PC-3 (cell line): ENCODE data around the gene GRB2. TPM values are rescaled to one million over a fixed set of nuclear protein-coding genes. Genes with fewer than 3 reads are reported as not detected.
A peak's percentile ranks its signal among the peaks of the same experiment; 100 is the strongest.
"Not testable (repeated sequence)": the region's sequence is repeated elsewhere in the genome, so short reads cannot be mapped to it uniquely, and the experiment has no call there.

Experiments
- ATAC-seq: fragments of 200-7000 bp; cut with Tn5 transposase; 2 replicates; pipeline ENCODE4 v1.9.1; 2020; ENCODE audit warnings: mild to moderate bottlenecking, moderate library complexity
- BruUV-seq: library from RNA; stranded (reverse); fragments of 400-500 nt; replicated peaks from 2 replicates; lab custom pipeline; 2021; lab: Mats Ljungman, UMichigan
- CTCF ChIA-PET: fragments of 300-600 bp; sonication (Branson Sonifier 250); formaldehyde crosslinking; loops from one replicate; lab custom pipeline; 2022; ENCODE audit warnings: antibody characterized with exemption; lab: Charles Lee
- POLR2A ChIA-PET: fragments of 300-600 bp; sonication (Branson Sonifier 250); formaldehyde crosslinking; loops from one replicate; lab custom pipeline; 2022; ENCODE audit warnings: antibody characterized with exemption; ENCODE audit not compliant: unreplicated experiment; lab: Charles Lee
- DNase-seq: peaks from one replicate; pipeline ENCODE4 v3.0.0-alpha.2; 2015
- H2AFZ ChIP-seq: fragments of 300-600 bp; sonication (generic); 2 replicates; pipeline ENCODE4 v1.6.0; 2016; ENCODE audit warnings: antibody characterized with exemption, low read length
- H3F3A ChIP-seq: fragments of 300-600 bp; sonication (generic); one replicate; pipeline ENCODE4 v1.6.0; 2017; ENCODE audit warnings: antibody characterized with exemption, low read length, control low read depth, mild to moderate bottlenecking; ENCODE audit not compliant: unreplicated experiment
- H3K27ac ChIP-seq: fragments of 300-600 bp; sonication (generic); 2 replicates; pipeline ENCODE4 v1.5.1; 2016; ENCODE audit warnings: mild to moderate bottlenecking, low read length
- H3K27me3 ChIP-seq: fragments of 300-600 bp; sonication (generic); 2 replicates; pipeline ENCODE4 v1.6.1; 2016; ENCODE audit warnings: low read length, mixed read lengths
- H3K36me3 ChIP-seq: fragments of 300-600 bp; sonication (generic); 2 replicates; pipeline ENCODE4 v1.6.1; 2016; ENCODE audit warnings: low read depth, mixed run types, low read length, mixed read lengths
- H3K4me1 ChIP-seq: fragments of 300-600 bp; sonication (generic); 2 replicates; pipeline ENCODE4 v1.5.1; 2016; ENCODE audit warnings: low read length; ENCODE audit not compliant: insufficient read depth
- H3K4me2 ChIP-seq: fragments of 300-600 bp; sonication (generic); 2 replicates; pipeline ENCODE4 v1.6.0; 2016; ENCODE audit warnings: low read length
- H3K4me3 ChIP-seq: fragments of 300-600 bp; sonication (generic); 2 replicates; pipeline ENCODE4 v1.5.1; 2016; ENCODE audit warnings: mild to moderate bottlenecking, low read length, mixed read lengths
- H3K79me2 ChIP-seq: fragments of 300-600 bp; sonication (generic); 2 replicates; pipeline ENCODE4 v1.6.1; 2017; ENCODE audit warnings: low read length, mixed read lengths
- H3K9ac ChIP-seq: fragments of 300-600 bp; sonication (generic); 2 replicates; pipeline ENCODE4 v1.6.0; 2016; ENCODE audit warnings: mild to moderate bottlenecking, low read length
- H3K9me2 ChIP-seq: fragments of 300-600 bp; sonication (generic); replicated peaks from 2 replicates; pipeline ENCODE4 v1.6.1; 2016; ENCODE audit warnings: mixed run types, low read length, mixed read lengths
- H3K9me3 ChIP-seq: fragments of 300-600 bp; sonication (generic); 2 replicates; pipeline ENCODE4 v1.6.1; 2016; ENCODE audit warnings: low read length, mixed read lengths
- H4K20me1 ChIP-seq: fragments of 300-600 bp; sonication (generic); 2 replicates; pipeline ENCODE4 v1.6.1; 2016; ENCODE audit warnings: low read length, mixed read lengths
- EZH2 ChIP-seq: fragments of 300-600 bp; sonication (generic); IDR thresholded peaks from one replicate; pipeline ENCODE4 v1.6.1; 2017; ENCODE audit warnings: antibody characterized with exemption, mild to moderate bottlenecking, low read length; ENCODE audit not compliant: unreplicated experiment
- EZH2phosphoT487 ChIP-seq: fragments of 300-600 bp; sonication (generic); IDR thresholded peaks from 2 replicates; pipeline ENCODE4 v1.6.1; 2018; ENCODE audit warnings: mild to moderate bottlenecking, antibody characterized with exemption, low read length, borderline replicate concordance
- intact Hi-C: fragments of 100-400 bp; cut with micrococcal nuclease; formaldehyde crosslinking; loops from 2 replicates; pipeline ENCODE4 v1.9.0; 2023
- total RNA-seq: library from RNA; depleted of rRNA; stranded (reverse); fragments of >200 nt; gene quantifications from 2 replicates; pipeline ENCODE4 v1.2.3, GENCODE V29; 2014
- TF ChIP-seq, protein P1 (sequence below): fragments of 300-600 bp; sonication (generic); conservative IDR thresholded peaks from 2 replicates; pipeline ENCODE4 v1.5.1; 2017; ENCODE audit warnings: antibody characterized with exemption, low read depth, mild to moderate bottlenecking, low read length

Gene GRB2
- total RNA-seq, 1 experiment from 2014 or later = 224 TPM

DNA sequence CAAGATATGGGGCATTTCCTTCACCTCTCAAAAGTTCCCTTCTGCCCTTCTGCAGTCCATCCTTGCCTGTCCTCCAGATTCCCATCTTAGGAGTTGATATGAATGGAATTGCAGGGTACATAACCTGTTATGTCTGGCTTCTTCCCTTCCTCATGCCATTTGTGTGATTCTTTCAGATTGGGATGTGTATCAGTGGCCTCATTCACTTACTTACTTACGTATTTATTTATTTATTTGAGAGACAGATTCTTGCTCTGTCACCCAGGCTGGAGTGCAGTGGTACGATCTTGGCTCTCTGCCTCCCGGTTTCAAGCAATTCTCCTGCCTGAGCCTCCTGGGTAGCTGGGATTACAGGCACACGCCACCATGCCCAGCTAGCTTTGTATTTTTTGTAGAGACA is 44.8 kb upstream of the GRB2 start:
- Histone ChIP-seq H3K79me2 (no peaks in the 10 kb centered on the region), H3K9me3 (no peaks in the 10 kb centered on the region), H3K4me2 (no peak overlapping the region), H3K9ac (no peak overlapping the region), H3K36me3 (no peaks in the 10 kb centered on the region), H3K9me2 (no peaks in the 10 kb centered on the region), H3K27ac (no peak overlapping the region), H4K20me1 (no peaks in the 10 kb centered on the region), H3K4me1 (no peaks in the 10 kb centered on the region), H3K4me3 (no peak overlapping the region), H3F3A (no peaks in the 10 kb centered on the region), H3K27me3 (no peaks in the 10 kb centered on the region), H2AFZ (no peak overlapping the region)
- intact Hi-C loops = no loop called here
- no peak for TF ChIP-seq EZH2phosphoT487
- TF ChIP-seq, protein P1, sequence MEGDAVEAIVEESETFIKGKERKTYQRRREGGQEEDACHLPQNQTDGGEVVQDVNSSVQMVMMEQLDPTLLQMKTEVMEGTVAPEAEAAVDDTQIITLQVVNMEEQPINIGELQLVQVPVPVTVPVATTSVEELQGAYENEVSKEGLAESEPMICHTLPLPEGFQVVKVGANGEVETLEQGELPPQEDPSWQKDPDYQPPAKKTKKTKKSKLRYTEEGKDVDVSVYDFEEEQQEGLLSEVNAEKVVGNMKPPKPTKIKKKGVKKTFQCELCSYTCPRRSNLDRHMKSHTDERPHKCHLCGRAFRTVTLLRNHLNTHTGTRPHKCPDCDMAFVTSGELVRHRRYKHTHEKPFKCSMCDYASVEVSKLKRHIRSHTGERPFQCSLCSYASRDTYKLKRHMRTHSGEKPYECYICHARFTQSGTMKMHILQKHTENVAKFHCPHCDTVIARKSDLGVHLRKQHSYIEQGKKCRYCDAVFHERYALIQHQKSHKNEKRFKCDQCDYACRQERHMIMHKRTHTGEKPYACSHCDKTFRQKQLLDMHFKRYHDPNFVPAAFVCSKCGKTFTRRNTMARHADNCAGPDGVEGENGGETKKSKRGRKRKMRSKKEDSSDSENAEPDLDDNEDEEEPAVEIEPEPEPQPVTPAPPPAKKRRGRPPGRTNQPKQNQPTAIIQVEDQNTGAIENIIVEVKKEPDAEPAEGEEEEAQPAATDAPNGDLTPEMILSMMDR = no peak
- no peak for TF ChIP-seq EZH2
- DNase-seq (no peak), ATAC-seq (no peak)
- BruUV-seq = no TSS peak
- ChIA-PET CTCF (interaction anchor here (0.6 kb wide), 1 partner anchor 183 kb away, joined by 3 read pairs; the partner anchor contains the start of gene SMIM5), POLR2A (no interaction called here)

DNA sequence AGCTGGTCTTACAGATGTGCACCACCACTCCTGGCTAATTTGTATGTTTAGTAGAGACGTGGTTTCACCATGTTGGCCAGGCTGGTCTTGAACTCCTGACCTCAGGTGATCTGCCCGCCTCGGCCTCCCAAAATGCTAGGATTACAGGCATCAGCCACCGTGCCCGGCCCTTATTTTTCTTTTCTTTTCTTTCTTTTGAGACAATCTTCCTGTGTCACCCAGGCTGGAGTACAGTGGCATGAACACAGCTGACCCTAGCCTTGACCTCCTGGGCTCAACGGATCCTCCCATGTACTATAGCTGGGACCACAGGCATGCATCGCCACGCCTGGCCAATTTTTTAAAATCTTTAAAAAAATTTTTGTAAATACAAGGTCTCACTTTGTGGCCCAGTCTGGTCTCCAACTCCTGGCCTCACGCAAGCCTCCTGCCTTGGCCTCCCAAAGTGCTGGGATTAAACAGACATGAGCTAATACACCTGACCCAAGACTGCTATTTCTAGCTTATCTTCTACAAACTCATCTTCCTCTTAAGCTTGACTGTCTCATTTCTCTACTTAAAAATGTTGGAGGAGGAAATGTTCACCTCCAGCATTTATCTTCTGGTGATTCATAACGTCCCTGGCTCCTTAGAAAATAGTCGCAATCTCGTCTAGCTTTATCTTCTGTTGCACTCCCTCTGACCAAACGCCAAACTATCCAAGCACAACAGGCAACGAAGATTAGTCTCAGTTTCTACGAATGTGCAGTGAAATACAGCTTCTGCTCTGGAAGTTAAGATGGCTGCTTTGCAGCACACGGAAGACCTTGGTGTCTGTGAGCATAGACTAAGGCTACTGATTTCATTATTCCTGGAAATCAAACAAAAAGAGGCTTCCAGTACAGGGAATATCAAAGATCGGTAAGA is 42.7 kb upstream of the GRB2 start:
- DNase-seq (no peak), ATAC-seq (no peak)
- no peaks in the 10 kb centered on the region for H3K9me2 ChIP-seq
- ChIA-PET POLR2A (interaction anchor here (0.7 kb wide), 1 partner anchor 51 kb away, joined by 3 read pairs; no protein-coding TSS in a partner anchor), CTCF (no interaction called here)
- no peaks in the 10 kb centered on the region for H3K36me3 ChIP-seq
- no peak overlapping the region for H3K9ac ChIP-seq
- H3K4me2 ChIP-seq = no peak overlapping the region
- H3K79me2 ChIP-seq = no peaks in the 10 kb centered on the region
- H3K9me3 ChIP-seq = no peaks in the 10 kb centered on the region
- H3K4me1 ChIP-seq = no peaks in the 10 kb centered on the region
- no peaks in the 10 kb centered on the region for H4K20me1 ChIP-seq
- H2AFZ ChIP-seq = peak overlapping the region; percentile 25; the same call in 1 of the 2 replicates
- no peak overlapping the region for H3K4me3 ChIP-seq
- BruUV-seq = no TSS peak
- no peaks in the 10 kb centered on the region for H3F3A ChIP-seq
- intact Hi-C loops = no loop called here
- TF ChIP-seq EZH2phosphoT487 (no peak), EZH2 (no peak)
- TF ChIP-seq, protein P1 = no peak
- H3K27me3 ChIP-seq = no peaks in the 10 kb centered on the region
- H3K27ac ChIP-seq = no peak overlapping the region

DNA sequence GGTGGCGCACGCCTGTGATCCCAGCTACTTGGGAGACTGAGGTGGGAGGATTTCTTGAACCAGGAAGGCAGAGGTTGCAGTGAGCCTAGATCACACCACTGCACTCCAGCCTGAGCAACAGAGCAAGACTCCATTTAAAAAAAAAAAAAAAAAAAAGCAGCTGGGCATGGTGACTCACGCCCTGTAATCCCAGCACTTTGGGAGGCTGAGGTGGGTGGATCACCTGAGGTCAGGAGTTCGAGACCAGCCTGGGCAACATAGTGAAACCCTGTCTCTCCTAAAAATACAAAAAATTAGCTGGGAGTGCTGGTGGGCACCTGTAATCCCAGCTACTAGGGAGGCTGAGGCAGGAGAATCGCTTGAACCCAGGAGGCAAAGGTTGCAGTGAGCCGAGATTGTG is 40.4 kb upstream of the GRB2 start:
- H3K27ac ChIP-seq = not testable (repeated sequence)
- CTCF ChIA-PET = interaction anchor here (0.6 kb wide), 1 partner anchor 304 kb away, joined by 3 read pairs; no protein-coding TSS in a partner anchor

More for the DNA sequence above, 40.4 kb upstream of the GRB2 start:
- H3K9me2 ChIP-seq, H4K20me1 ChIP-seq, H3F3A ChIP-seq, H3K4me1 ChIP-seq, H3K9me3 ChIP-seq, H3K4me3 ChIP-seq, H3K4me2 ChIP-seq, H3K79me2 ChIP-seq, H3K27me3 ChIP-seq, DNase-seq, H3K9ac ChIP-seq, BruUV-seq, intact Hi-C loops, ATAC-seq, POLR2A ChIA-PET, H3K36me3 ChIP-seq, H2AFZ ChIP-seq: not testable (repeated sequence)
